GM21515 (cell line): ENCODE measurements around the gene ZSCAN9.
A peak's percentile ranks its signal among the peaks of the same experiment; 100 is the strongest.

Experiments used
- ATAC-seq: cut with Tn5 transposase; IDR thresholded peaks from one replicate; pipeline ENCODE4 v1.9.1; 2021; ENCODE audit not compliant: unreplicated experiment

The ZSCAN9 gene

GRCh38 chr6:28225056-28225834, at the start of gene ZSCAN9:
ZSCAN9 (plus strand) TSS chr6:28225275; CDS start chr6:28227085, 1,810 bp downstream.
- peak; percentile 82 for ATAC-seq

- no peak for ATAC-seq
These were observed 48.7 kb upstream of the ZSCAN9 start for GRCh38 chr6:28176373-28176772.

- ATAC-seq, result no peak
These were observed 42.8 kb upstream of the ZSCAN9 start for GRCh38 chr6:28182255-28182654.

- ATAC-seq, result no peak
These were observed 36.7 kb upstream of the ZSCAN9 start for GRCh38 chr6:28188111-28188979.

GRCh38 chr6:28200020-28200419, 25.1 kb upstream of the ZSCAN9 start:
- ATAC-seq, result no peak

- ATAC-seq, result no peak
These were observed 21.9 kb upstream of the ZSCAN9 start for GRCh38 chr6:28203201-28203600.

- no peak for ATAC-seq
These were observed 19.2 kb upstream of the ZSCAN9 start for GRCh38 chr6:28205879-28206278.

GRCh38 chr6:28206527-28206926, 18.5 kb upstream of the ZSCAN9 start:
- ATAC-seq, result no peak

- no peak for ATAC-seq
These were observed 18.1 kb upstream of the ZSCAN9 start for GRCh38 chr6:28206928-28207509.

GRCh38 chr6:28207510-28208110, 17.5 kb upstream of the ZSCAN9 start:
- no peak for ATAC-seq

GRCh38 chr6:28208111-28208659, 16.9 kb upstream of the ZSCAN9 start:
- ATAC-seq, result no peak

GRCh38 chr6:28209753-28210535, 15.1 kb upstream of the ZSCAN9 start:
- ATAC-seq, result no peak

GRCh38 chr6:28211840-28212509, 13.1 kb upstream of the ZSCAN9 start:
- ATAC-seq, result peak; percentile 17

- peak; percentile 58 for ATAC-seq
These were observed 12.4 kb upstream of the ZSCAN9 start for GRCh38 chr6:28212510-28213212.

GRCh38 chr6:28213213-28213523, 11.9 kb upstream of the ZSCAN9 start:
- no peak for ATAC-seq

- no peak for ATAC-seq
These were observed 9.7 kb upstream of the ZSCAN9 start for GRCh38 chr6:28215425-28215824.

- no peak for ATAC-seq
These were observed 7.2 kb upstream of the ZSCAN9 start for GRCh38 chr6:28217890-28218289.

GRCh38 chr6:28218312-28219248, 6.5 kb upstream of the ZSCAN9 start:
- peak; percentile 63 for ATAC-seq
